GM18499 (cell line): ENCODE results near the gene LGALS3BP.
"Not testable (repeated sequence)": the region's sequence is repeated elsewhere in the genome, so short reads cannot be mapped to it uniquely, and the experiment has no call there.

Source experiments
- ATAC-seq: cut with Tn5 transposase; IDR thresholded peaks from one replicate; pipeline ENCODE4 v1.9.1; 2021; ENCODE audit warnings: moderate number of reproducible peaks; ENCODE audit not compliant: insufficient read depth, unreplicated experiment

The LGALS3BP gene, protein sequence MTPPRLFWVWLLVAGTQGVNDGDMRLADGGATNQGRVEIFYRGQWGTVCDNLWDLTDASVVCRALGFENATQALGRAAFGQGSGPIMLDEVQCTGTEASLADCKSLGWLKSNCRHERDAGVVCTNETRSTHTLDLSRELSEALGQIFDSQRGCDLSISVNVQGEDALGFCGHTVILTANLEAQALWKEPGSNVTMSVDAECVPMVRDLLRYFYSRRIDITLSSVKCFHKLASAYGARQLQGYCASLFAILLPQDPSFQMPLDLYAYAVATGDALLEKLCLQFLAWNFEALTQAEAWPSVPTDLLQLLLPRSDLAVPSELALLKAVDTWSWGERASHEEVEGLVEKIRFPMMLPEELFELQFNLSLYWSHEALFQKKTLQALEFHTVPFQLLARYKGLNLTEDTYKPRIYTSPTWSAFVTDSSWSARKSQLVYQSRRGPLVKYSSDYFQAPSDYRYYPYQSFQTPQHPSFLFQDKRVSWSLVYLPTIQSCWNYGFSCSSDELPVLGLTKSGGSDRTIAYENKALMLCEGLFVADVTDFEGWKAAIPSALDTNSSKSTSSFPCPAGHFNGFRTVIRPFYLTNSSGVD

DNA sequence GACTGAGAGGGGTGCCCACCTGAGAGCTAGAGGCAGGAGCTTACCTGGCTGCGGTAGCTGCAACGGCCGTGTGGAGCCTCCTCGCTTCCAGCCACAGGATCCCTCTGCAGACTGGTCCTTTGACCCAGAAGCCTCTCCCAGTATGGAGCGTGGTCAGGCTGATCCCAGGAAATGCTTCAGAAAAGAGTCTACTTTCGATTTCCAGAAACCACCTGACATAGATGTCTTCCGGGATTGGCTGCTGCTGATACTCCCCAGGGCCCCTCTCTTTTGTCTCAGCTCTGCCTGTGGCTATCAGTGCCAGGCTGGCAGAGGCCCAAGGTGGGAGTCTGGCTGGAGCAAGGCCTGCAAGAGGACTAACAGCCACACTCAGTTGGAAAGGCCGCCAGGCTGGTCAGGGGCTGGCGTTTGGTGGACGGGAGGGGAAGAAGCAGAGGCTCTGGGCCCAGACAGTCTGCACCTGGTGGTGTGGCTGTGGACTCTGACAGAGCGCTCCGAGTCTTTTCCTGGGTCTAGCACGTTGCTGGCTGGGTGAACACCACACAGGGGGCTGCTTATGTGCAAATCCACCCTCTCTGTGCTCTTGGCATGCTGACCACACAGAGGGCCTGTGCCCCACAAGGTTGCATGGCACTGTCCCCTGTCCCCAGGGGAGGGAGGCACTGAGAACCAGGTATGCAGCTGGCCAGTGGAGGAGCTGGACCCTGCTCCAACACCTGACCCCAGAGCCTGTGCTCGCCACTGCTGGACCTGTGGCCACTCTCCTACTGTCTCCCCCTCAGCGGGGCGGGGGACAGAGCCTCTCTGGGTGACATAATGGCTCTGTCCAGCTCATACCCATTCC lies at the start of gene LGALS3BP:
TSS of gene LGALS3BP (minus strand) at position 144 of the 844 bp plus-strand sequence. CDS start 2,732 bp downstream, outside the sequence.
- ATAC-seq = no peak

DNA sequence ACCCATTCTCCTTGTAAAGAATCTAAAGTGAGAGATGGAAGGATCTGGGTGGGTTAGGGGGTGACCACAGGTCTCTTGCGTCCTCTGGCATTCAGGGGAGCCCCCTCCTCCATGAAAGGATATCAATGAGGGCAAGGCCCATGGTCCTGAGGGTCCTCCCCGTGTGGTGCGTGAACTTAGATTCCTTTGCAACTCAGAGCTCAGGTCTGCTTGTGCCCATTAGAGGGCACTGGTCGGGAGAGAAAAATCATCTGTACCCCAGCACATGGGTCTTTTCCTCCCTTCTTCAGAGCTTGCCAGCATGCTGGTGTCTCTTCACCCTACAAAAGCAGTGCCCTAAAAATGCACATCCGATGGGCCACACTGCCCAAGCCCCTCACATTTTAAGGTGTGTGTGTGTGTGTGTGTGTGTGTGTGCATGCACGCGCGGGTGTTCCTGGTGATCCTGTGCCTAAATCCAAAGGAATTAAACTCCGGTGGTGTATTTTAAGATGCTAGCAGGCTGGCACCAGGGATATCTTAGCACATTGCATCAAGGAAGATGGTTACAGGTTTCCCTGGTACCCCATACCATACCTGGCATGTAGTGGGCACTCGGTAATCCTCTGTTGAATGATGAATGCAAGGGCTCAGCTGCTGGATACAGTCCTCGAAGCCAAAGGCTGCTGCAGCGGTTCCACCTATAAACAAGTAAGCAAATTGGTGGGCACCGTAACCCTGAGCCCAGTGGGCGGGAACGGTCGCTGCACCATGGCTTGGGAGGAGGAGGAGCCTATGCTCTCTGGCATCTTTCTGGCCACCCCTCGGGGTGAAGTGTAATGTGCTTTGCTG lies 49.0 kb upstream of the LGALS3BP start:
- no peak for ATAC-seq

DNA sequence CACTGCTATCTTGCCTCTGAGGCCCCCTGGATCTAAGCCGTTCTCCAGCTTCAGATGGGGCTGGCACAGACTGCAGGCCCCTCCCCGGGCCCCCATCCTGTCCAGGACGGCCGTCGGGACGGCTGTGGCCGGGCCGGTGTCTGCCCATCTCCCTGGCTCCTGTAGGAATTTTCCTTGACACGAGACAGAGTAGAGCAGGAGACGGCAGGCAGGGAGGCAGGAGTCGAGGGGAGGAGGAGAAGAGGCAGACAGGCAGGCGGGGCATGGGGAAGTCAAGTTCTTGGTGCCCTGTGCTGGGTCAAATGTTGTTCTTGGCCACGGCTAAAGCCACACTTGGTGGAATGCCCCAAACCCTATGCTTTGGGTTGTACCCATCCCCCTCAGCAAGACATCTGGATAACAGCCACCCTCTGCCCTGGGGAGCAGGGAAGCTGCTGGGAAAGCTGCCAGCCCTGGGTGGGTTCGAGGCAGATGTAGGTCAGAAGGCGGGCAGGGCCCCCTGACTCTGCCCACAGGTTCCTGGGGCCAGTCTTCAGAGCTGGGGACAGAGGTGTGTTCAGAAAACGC lies 48.3 kb upstream of the LGALS3BP start:
- ATAC-seq = no peak

DNA sequence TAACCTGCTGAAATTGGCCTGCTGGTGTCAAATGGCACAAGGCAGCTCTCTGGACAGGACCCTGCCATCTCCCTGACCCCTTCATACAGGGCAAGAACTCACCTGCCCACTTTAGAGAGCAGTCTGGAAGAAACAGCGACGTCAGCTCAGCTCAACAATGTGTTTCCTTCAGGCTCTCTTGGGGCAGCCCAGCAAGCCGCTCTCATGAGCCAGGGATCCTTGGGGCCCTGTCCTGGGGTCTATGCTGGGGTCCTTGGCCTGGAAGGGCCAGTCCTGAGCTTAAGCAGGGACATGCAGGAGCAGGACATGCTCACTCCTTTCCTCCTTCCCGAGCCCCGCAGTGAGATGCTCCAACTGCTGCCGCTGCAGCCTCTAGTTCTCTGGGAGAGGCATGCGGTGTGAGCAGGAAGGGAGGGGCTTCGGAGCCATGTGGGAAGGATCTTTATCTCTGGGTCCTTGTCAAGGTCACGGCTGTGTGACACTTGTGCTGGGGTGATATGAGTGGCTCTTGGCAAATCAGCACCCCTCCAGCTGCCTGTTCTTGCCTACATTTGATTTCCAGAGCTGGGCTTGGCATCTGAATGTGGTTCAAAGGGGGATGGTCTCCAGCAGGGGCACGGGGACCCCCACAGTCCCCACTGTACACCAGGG lies 47.7 kb upstream of the LGALS3BP start:
- no peak for ATAC-seq

DNA sequence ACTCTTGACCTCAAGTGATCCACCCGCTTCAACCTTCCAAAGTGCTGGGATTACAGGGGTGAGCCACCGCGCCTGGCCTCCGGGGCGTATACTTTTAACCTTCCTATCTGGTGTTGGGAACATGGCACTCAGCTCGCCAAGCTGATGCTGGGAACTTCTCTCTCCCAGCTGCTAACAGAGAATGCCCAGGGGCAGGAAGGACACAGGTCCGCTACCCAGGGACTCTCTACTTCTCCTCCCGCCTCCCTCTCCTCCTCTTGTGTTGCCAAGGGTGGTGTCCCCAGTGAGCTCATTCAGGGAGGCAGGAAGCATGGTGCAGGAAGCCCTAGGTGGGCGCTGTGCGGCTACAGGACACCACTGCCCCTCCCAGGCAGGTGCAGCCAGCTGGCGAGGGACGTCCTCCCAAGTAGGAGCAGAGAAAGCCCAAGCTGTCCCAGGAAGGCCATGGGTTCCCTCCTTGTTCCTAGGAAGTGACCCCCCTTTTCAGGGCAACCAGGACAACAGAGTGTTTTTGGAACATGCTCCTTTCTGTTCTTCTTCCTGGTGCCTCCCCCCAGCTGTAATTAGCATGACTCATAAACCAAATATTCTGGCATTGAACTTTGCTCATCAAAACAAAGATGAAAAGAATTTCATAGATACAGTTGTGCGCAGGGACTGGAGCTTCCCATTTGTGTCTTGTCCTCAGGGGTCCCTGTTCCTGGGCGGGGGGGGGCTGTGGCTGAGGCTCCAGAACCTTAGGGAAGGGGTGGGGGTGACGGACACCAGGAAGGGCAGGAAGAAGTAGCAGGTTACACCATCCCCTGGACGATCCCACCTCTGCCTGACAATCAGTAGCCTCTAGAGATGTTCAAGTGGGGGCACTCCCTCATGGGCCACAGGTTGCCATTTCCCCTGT lies 46.9 kb upstream of the LGALS3BP start:
- no peak for ATAC-seq

DNA sequence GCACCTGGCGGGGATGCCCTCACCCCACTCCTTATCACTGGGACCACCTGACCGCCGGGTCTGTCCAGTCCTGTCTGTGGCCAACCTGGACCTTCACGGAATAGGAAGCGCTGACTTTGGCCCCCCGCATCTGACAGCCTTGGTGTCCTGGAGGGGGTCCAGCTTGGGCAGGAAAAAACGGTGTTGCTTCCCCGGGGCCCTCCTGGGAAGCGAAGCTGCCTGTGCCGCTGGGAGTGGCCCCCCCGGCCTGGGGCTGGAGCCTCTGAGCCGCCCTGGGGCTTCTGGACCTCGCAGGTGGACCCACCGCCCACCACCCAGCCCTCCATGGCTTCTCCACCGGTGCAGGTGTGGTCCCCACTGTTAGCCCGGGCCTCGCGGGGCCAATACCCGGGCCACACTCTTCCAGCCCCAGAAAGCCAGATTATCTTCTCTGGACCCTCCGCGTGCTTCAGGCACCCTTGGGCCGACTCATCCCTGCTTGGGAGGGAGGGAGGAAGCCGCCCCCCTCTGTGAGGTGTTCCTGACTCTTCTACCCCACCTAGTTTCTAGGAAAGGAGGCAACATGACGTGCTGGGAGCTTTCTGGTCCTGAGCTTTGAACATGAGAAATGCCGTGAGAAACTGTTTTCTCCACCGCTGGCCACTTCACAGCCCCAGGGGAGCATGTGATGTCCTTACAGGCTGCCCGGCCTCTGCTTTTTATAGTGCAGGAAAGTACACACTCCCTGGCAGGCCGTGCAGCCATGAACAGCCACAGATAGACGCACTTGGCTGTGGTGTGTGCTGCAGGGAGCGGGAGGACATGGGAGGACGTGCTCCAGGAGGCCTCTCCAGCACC lies 45.4 kb upstream of the LGALS3BP start:
- no peak for ATAC-seq

DNA sequence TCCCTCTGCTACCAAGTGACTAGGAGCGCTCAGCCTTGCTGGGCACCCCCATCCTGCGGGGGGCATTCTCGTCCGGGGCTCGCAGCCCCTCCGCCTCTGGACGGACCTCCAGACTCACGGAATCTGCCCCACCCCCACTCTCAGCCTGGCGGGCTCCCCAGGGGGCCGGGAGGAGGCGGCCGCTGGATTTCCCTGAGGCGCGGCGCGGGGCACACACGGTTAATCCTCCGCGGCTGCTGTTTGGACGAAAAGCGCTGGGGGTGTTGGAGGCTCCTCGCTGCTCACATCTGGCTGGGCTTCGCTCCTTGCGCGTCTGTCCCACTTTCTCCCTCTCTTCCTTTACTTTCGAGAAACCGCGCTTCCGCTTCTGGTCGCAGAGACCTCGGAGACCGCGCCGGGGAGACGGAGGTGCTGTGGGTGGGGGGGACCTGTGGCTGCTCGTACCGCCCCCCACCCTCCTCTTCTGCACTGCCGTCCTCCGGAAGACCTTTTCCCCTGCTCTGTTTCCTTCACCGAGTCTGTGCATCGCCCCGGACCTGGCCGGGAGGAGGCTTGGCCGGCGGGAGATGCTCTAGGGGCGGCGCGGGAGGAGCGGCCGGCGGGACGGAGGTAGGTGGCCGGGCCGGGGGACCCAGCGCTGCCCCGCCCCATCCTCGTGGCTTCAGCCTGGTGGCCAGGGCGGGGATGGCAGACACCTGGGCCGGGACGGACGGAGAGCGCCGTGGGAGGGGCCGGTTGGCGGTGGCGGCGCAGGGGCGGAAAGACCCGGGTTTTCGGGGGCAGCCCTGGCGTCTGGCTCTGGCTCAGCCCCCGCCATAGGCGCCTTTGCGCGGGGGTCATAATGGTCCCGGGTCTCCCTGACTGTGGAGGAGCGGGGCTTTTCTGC lies 44.4 kb upstream of the LGALS3BP start, which contains the start of gene C1QTNF1:
TSS of gene C1QTNF1 (plus strand) at position 284 of the 886 bp plus-strand sequence. CDS start 19,800 bp downstream, outside the sequence.
- ATAC-seq = no peak

DNA sequence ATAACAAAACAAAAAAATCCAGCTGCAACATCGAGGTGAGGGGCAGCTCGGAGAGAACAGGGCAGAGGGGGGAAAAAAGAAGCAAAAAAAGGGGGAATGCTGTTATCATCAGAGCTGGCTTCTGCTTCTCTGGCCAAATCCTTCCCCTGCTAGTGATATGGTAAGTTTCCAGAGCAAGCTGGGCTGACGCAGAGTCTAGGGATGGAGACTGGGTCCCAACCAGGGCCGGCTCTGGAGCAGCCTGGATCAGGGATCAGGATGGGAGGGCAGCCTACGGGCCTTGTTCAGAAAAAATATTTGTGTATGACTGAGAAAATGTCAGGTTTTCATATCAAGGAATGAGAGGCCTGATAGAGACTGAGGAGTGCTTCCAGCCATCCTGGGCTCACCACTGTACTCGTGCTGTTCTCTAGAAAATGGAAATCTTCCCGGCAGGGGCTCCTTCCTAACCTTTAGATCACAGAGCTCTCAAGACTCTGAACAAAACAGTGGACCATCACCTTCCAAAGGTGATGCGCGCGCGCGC lies 43.5 kb upstream of the LGALS3BP start:
- ATAC-seq = no peak

DNA sequence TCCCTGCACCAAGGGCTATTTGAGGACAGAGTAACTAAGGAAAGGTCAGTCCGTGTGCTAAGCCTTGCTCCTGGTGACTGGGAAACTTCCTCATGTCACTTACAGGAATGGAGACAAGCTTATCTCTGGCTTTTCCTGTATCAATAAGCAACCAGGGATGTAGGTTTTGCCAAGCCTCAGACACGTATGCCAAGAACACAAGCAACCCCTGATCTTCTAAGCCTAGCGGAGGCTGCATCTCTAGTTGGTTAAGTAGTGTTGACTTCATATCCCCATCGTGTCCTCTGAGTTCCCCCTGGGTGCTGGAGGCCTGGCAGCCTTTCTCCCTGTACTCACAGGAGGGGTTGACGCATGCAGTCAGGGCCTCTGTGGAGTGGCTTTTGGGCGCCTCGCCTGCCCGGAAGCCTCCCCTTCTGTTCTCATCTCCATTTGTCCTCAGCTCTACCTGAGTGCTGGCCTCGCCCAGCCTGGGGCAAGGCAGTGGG lies 42.8 kb upstream of the LGALS3BP start:
- ATAC-seq = no peak

DNA sequence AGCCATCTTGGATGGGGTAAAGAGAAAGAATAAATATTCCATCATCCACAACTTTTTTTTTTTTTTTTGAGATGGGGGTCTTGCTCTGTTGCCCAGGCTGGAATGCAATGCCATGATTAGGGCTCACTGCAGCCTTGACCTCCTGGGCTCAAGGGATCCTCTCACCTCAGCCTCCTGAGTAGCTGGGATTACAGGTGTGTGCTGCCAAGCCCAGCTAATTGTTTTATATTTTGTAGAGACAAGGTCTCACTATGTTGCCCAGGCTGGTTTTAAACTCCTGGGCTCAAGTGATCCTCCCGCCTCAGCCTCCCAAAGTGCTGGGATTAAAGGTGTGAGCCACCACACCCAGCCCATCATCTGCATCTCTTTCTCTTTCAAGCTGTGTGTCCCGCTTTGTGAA lies 42.2 kb upstream of the LGALS3BP start:
- ATAC-seq = not testable (repeated sequence)

DNA sequence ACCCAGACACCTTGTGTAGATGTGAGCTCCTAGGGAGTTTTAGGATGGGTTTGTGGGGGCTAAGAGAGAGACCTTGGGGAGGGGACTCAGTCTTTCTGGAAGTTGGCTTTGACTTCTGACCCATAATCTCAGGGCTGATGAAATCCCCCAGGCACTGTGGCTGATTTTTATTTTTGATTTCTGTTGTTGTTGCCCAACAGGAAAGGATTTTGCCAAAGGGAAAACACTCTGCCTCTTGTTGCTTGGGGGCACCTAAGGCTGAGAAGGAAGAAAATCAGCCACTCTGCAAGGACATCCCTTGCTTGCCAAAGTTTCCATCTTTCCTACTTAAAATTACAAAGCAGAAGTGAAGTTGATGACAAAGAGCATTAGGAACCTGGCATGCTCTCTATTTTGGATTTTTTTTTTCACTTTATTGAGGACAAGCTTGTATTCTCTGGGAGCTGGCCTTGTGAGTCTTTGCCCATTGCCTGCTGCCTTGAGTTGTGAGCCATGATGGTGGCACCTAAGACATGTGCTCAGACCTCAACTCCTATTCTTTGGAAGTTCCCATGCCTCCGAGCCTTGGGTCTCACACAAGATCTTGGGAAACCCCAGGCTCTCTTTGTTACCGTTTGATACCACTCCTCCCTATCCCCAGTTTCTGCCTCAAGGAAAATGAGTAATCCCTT lies 41.0 kb upstream of the LGALS3BP start:
- ATAC-seq = no peak

DNA sequence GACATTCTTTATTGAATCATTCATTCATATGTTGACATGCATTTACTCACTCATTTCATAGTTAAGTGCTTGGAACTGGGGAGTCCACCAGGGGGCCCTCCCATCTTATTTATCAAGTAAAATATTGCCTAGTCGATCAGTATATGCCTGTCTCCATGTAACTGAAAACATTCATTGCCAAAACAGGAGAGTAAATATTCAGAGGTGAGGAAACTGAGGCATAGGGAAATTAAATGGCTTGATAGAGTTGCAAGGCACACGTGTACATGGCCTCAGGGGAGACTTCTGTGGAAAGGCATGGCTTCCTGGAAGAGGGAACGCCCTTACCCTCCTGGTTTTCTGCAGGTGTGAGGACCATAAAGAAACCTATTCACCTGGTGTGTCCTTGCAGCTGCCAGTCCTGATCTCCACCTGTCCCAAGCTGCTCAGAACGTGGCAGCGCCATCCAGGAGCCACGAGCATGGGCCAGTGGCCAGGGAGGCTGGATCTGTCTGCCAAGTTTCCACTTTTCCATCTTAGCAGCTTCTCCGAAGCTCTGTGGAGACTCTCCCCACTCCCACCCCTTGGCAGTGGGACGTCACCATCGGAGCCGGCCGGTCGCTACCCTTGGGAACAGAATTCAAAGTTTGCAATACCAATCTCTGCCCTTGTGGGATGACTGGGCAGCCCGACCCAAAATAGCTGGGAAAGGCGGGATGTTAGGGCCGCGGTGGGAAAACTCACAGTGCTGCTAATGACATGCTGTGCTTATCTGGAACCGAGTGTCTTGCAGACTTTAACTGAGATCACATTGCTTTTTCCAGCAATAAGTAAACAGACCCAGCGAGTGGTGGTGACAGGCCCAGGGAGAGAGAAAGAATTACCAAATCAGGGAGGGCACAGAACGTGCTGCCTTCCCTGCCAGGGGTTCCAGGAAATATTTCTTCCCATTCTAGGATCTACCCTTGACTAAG lies 40.2 kb upstream of the LGALS3BP start:
- ATAC-seq = no peak

DNA sequence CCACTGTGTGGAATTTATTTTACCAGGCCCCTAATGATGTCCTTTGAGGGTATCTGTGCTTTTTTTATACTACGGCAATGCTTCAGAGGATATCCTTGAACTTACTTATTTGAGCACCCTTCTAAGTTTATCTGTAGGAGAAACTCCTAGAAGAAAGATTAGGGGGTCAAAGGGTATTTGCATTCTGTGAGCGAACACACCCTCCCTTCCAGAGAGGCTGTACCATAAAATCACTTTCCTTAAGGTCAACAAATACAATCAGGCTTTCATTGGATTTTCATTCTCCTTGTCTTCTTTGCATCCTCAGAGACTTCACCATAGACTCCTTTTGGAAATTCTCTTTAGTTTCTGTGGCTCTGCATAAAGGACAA lies 39.5 kb upstream of the LGALS3BP start:
- ATAC-seq = no peak

DNA sequence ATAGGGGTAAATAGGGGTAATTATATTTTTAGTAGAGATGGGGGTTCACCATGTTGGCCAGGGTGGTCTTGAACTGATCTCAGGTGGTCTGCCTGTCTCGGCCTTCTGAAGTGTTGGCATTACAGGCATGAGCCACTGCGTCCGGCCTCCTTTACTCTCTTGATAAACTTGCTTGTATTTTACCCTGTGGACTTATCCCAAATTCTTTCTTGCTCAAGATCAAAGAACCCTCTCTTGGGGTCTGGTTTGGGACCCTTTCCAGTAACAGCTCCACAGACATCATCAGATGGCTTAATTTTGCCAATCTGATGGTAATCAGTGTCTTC lies 38.6 kb upstream of the LGALS3BP start:
- no peak for ATAC-seq
